ENCODE measurements around the gene SLC39A11.
"Not testable (repeated sequence)": the region's sequence is repeated elsewhere in the genome, so short reads cannot be mapped to it uniquely, and the experiment has no call there.

Gene SLC39A11

GRCh38 chr17:72714357-72714966, 378.0 kb downstream of the SLC39A11 start:
- DNase-seq (ENCODE audit: low read depth) = no peak

- no peak for DNase-seq (ENCODE audit: low read depth)
Measured at GRCh38 chr17:72713701-72714100, 378.8 kb downstream of the SLC39A11 start.

GRCh38 chr17:72711521-72712310, 380.8 kb downstream of the SLC39A11 start:
- DNase-seq (ENCODE audit: low read depth) = no peak

- DNase-seq (ENCODE audit: low read depth) = no peak
Measured at GRCh38 chr17:72710834-72711233, 381.7 kb downstream of the SLC39A11 start.

GRCh38 chr17:72710202-72710601, 382.3 kb downstream of the SLC39A11 start:
- no peak for DNase-seq (ENCODE audit: low read depth)

- not testable (repeated sequence) for DNase-seq (ENCODE audit: low read depth)
Measured at GRCh38 chr17:72708682-72709081, 383.8 kb downstream of the SLC39A11 start.

GRCh38 chr17:72707881-72708280, 384.6 kb downstream of the SLC39A11 start:
- DNase-seq (ENCODE audit: low read depth) = no peak

GRCh38 chr17:72706396-72706981, 386.0 kb downstream of the SLC39A11 start:
- DNase-seq (ENCODE audit: low read depth) = no peak

GRCh38 chr17:72705905-72706395, 386.5 kb downstream of the SLC39A11 start:
- no peak for DNase-seq (ENCODE audit: low read depth)

GRCh38 chr17:72702998-72703397, 389.5 kb downstream of the SLC39A11 start:
- DNase-seq (ENCODE audit: low read depth) = no peak

GRCh38 chr17:72702136-72702735, 390.3 kb downstream of the SLC39A11 start:
- DNase-seq (ENCODE audit: low read depth) = no peak

GRCh38 chr17:72700226-72700625, 392.3 kb downstream of the SLC39A11 start:
- DNase-seq (ENCODE audit: low read depth) = no peak

- DNase-seq (ENCODE audit: low read depth) = no peak
Measured at GRCh38 chr17:72699545-72699944, 392.9 kb downstream of the SLC39A11 start.

- no peak for DNase-seq (ENCODE audit: low read depth)
Measured at GRCh38 chr17:72697602-72698146, 394.8 kb downstream of the SLC39A11 start.

GRCh38 chr17:72696721-72697120, 395.8 kb downstream of the SLC39A11 start:
- DNase-seq (ENCODE audit: low read depth) = no peak

GRCh38 chr17:72696156-72696555, 396.3 kb downstream of the SLC39A11 start:
- no peak for DNase-seq (ENCODE audit: low read depth)

GRCh38 chr17:72693956-72694355, 398.5 kb downstream of the SLC39A11 start:
- no peak for DNase-seq (ENCODE audit: low read depth)

GRCh38 chr17:72693151-72693878, 399.2 kb downstream of the SLC39A11 start:
- DNase-seq (ENCODE audit: low read depth) = no peak

- DNase-seq (ENCODE audit: low read depth) = no peak
Measured at GRCh38 chr17:72692676-72693075, 399.8 kb downstream of the SLC39A11 start.

- DNase-seq (ENCODE audit: low read depth) = no peak
Measured at GRCh38 chr17:72691586-72691985, 400.9 kb downstream of the SLC39A11 start.

GRCh38 chr17:72691017-72691416, 401.5 kb downstream of the SLC39A11 start:
- DNase-seq (ENCODE audit: low read depth) = no peak

- no peak for DNase-seq (ENCODE audit: low read depth)
Measured at GRCh38 chr17:72687886-72688285, 404.6 kb downstream of the SLC39A11 start.

Measured in T follicular helper cell (primary cell).